Upper lobe of right lung (tissue), 1 donor: ENCODE results near the gene CUL1. TPM values are rescaled to one million over a fixed set of nuclear protein-coding genes. Genes with fewer than 3 reads are reported as not detected.
A peak's percentile ranks its signal among the peaks of the same experiment; 100 is the strongest.

Source experiments
- ATAC-seq: fragments of 200-7000 bp; cut with Tn5 transposase; one replicate; pipeline ENCODE4 v1.9.1; 2020; ENCODE audit warnings: mild to moderate bottlenecking, moderate library complexity
- DNase-seq: peaks from one replicate; pipeline ENCODE4 v3.0.0-alpha.2; 2020
- H3K27ac ChIP-seq: fragments of 200-600 bp; one replicate; pipeline ENCODE4 v1.8.0; 2022
- H3K27me3 ChIP-seq: fragments of 200-600 bp; one replicate; pipeline ENCODE4 v1.8.0; 2022; ENCODE audit warnings: mild to moderate bottlenecking
- H3K36me3 ChIP-seq: fragments of 200-600 bp; one replicate; pipeline ENCODE4 v1.8.0; 2022
- H3K4me1 ChIP-seq: fragments of 200-600 bp; one replicate; pipeline ENCODE4 v1.8.0; 2022
- H3K4me3 ChIP-seq: fragments of 200-600 bp; one replicate; pipeline ENCODE4 v1.8.0; 2022; ENCODE audit warnings: mild to moderate bottlenecking
- H3K9me3 ChIP-seq: fragments of 200-600 bp; one replicate; pipeline ENCODE4 v1.8.0; 2022
- intact Hi-C: fragments of 100-400 bp; cut with DNase I; formaldehyde crosslinking; loops from one replicate; pipeline ENCODE4 v1.11.0; 2022
- total RNA-seq: library from RNA; stranded (reverse); fragmentation: NEBNext Ultra II Directional; extraction: Animal tissue kit (Norgen Biotek cat#: 25700); gene quantifications from one replicate; pipeline ENCODE4 v1.2.1, GENCODE V29; 2021
- TF ChIP-seq, protein P1 (sequence below): fragments of 200-600 bp; IDR thresholded peaks from one replicate; pipeline ENCODE4 v1.8.0; 2022; ENCODE audit warnings: antibody characterized with exemption
- donor health status: DM: no; HTN: yes; CAD: no; lungs with severe emphysema.

The CUL1 gene
- total RNA-seq, 1 donor from 2014 or later = 44.4 TPM

DNA sequence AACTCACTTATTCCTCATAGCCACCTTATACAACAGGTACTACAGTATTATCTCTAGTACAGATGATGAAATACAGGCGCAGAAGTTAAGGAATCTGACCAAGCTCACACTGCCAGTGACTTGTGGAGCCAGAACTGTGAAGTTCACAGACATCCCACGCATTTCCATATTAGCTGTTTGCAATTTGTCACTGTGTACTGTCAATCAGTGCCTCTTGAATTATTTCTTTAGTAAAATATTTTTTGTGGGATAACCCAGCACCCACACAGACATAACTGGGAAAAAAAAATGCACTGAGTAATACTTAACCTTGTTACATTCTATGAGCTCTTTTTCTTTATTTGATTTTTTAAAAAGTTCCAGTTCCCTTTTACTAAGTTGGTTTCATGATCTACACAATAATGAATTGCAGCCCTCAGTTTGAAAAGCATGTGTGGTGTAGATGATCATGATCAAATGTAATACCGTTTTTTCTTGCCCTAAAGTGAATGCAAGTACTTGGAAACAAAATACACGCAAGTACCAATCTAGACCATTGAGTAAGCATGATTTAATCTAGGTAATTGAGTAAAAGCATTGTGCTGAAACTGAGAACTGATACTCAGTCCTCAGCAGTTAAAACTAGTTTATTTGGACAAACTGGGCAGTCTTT lies 14.1 kb downstream of the CUL1 start:
- intact Hi-C loops = no loop called here
- no peak overlapping the region for H3K27ac ChIP-seq
- peaks cover 48% of the 10 kb centered on the region for H3K4me1 ChIP-seq
- no peaks in the 10 kb centered on the region for H3K27me3 ChIP-seq
- H3K4me3 ChIP-seq = no peak overlapping the region
- TF ChIP-seq, protein P1, sequence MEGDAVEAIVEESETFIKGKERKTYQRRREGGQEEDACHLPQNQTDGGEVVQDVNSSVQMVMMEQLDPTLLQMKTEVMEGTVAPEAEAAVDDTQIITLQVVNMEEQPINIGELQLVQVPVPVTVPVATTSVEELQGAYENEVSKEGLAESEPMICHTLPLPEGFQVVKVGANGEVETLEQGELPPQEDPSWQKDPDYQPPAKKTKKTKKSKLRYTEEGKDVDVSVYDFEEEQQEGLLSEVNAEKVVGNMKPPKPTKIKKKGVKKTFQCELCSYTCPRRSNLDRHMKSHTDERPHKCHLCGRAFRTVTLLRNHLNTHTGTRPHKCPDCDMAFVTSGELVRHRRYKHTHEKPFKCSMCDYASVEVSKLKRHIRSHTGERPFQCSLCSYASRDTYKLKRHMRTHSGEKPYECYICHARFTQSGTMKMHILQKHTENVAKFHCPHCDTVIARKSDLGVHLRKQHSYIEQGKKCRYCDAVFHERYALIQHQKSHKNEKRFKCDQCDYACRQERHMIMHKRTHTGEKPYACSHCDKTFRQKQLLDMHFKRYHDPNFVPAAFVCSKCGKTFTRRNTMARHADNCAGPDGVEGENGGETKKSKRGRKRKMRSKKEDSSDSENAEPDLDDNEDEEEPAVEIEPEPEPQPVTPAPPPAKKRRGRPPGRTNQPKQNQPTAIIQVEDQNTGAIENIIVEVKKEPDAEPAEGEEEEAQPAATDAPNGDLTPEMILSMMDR = no peak
- DNase-seq (no peak), ATAC-seq (peak; percentile 90)
- H3K9me3 ChIP-seq = no peaks in the 10 kb centered on the region
- no peaks in the 10 kb centered on the region for H3K36me3 ChIP-seq

GRCh38 chr7:148714498-148714897 lies 15.8 kb downstream of the CUL1 start:
- Histone ChIP-seq H3K9me3 (no peaks in the 10 kb centered on the region), H3K27me3 (no peaks in the 10 kb centered on the region), H3K4me3 (no peak overlapping the region), H3K27ac (no peak overlapping the region), H3K36me3 (no peaks in the 10 kb centered on the region), H3K4me1 (peaks cover 43% of the 10 kb centered on the region)
- intact Hi-C loops = no loop called here
- TF ChIP-seq, protein P1 = no peak
- DNase-seq (no peak), ATAC-seq (no peak)

DNA sequence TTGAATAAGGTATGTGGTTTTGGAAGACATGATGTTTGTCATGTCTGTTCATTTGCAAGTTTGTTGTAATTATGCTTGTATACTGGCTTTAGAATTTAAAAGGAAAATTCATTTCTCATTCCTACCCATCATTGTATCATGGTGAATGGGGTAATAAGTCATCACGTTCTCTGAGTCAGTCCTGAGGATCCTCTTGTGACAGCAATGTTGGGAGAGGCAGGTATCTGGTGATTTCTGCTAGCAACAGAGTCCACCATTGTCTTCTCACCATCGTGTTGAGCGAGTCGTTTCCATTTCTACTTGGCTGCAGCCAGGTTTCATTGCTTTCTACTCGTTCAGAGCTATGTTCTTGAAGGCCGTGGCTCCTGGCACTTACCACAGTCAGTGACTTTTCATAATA lies 16.3 kb downstream of the CUL1 start:
- intact Hi-C loops = no loop called here
- H3K36me3 ChIP-seq = no peaks in the 10 kb centered on the region
- no peaks in the 10 kb centered on the region for H3K27me3 ChIP-seq
- no peak overlapping the region for H3K4me3 ChIP-seq
- ATAC-seq = no peak
- TF ChIP-seq, protein P1 = no peak
- no peaks in the 10 kb centered on the region for H3K9me3 ChIP-seq
- DNase-seq = no peak
- H3K27ac ChIP-seq = no peak overlapping the region
- peaks cover 48% of the 10 kb centered on the region for H3K4me1 ChIP-seq

DNA sequence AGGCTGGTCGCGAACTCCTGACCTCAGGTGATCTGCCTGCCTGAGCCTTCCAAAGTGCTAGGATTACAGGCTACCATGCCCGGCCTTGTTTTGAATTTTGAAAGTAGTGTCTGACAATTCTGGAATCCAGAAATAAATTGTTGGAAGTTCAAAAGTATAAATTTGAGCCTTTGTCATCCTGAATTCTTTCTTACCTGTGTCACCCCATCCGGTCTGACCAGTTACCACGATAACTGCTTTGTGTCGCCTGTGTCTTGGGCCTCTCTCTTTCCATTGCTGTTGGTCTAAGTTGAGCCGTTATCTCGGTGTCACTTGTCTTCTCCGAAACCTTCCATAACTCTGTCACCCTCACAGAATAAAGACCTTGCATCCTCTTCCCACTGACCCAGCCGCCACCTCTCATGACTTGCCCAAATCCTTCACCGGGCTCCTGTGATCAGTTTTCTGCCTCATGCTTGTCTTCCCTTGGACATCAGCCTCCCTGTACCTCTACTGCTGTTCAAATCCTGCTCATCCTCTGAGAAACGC lies 18.6 kb downstream of the CUL1 start:
- DNase-seq (no peak), ATAC-seq (no peak)
- Histone ChIP-seq H3K9me3 (no peaks in the 10 kb centered on the region), H3K4me1 (peaks cover 45% of the 10 kb centered on the region), H3K27me3 (no peaks in the 10 kb centered on the region), H3K36me3 (no peaks in the 10 kb centered on the region), H3K4me3 (no peak overlapping the region), H3K27ac (no peak overlapping the region)
- intact Hi-C loops = no loop called here
- TF ChIP-seq, protein P1 = no peak

DNA sequence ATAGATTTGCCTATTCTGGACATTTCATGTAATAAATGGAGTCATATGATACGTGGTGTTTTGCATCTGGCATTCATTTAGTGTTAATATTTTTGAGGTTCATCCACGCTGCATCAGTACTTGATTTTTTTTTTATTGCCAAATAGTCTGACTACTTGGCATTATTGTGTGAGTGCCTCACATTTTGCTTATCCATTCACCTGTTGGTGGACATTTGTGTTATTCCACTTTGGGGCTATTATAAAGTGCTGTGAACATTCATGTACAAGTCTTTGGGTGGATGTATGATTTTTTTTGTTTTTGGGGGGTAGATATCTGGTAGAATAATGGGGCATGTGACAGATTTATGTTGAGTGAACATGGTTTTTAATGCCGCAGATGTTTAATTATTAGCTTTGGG lies 19.7 kb downstream of the CUL1 start:
- DNase-seq = no peak
- Histone ChIP-seq H3K9me3 (no peaks in the 10 kb centered on the region), H3K4me3 (no peak overlapping the region), H3K27ac (no peak overlapping the region), H3K27me3 (no peaks in the 10 kb centered on the region), H3K4me1 (peaks cover 44% of the 10 kb centered on the region), H3K36me3 (no peaks in the 10 kb centered on the region)
- TF ChIP-seq, protein P1 = no peak
- ATAC-seq = no peak
- intact Hi-C loops = no loop called here

DNA sequence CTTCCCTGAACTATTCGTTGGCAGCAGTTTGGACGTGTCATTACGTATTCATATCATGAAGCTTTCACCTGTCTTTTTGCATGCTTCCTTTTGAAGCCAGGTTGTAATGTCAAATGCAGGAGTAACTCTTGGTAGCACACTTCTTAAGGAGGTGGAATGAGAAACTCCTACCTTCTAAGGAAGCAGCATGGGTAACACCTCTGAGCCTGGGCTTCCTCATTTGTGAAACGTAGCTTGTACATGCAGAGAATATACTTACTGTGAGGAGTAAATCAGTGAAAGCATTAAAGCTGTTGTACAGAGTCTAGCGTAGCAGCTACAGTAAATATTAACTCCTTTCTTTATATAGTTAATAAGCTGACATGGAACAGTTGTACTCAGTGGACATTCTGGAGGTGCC lies 21.1 kb downstream of the CUL1 start:
- Histone ChIP-seq H3K4me3 (no peak overlapping the region), H3K36me3 (no peaks in the 10 kb centered on the region), H3K27me3 (no peaks in the 10 kb centered on the region), H3K27ac (no peak overlapping the region), H3K9me3 (no peaks in the 10 kb centered on the region), H3K4me1 (peaks cover 38% of the 10 kb centered on the region)
- ATAC-seq = no peak
- DNase-seq = no peak
- TF ChIP-seq, protein P1 = no peak
- intact Hi-C loops = no loop called here
